Smooth muscle cell of the brain vasculature (primary cell): Measurements from ENCODE around the gene TIMP1.

Source experiments
- DNase-seq: peaks from one replicate; pipeline ENCODE4 v3.0.0-alpha.2; 2012; ENCODE audit warnings: low read depth, low spot score

TIMP1 gene

DNA sequence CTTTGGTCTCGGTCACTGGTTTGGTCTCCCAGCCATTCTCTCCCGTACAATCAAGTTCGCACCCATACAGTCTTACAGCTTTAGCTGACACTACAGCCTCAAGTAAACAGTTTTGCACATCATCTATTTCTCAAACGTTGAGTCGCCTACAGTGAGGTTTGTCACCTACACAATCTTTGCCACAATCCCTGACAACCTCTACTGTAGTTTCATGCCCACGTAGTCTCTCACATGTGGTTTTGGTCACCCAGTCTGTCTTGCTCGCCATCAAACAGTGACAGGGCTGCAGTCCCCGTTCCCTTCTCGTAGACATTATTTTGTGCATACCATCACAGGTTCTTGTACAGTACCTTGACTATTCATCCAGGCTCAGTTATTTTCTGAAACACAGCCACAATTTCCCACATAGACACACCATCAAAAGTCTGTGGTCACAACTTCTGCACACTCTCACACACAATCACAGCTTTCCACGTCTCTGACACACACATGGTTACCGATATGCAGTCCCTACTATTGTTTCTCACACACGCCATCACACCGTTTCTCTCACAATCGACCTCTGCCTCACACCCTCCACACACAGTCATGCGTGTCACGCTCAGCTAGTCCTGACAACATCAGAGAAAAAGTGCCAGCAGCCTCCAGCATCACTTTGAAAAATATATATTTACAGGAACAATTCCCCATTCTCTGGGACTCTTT is 52.8 kb downstream of the TIMP1 start:
- no peak for DNase-seq
